HuH-7.5 (cell line): Measurements from ENCODE around the gene XXYLT1.
"Not testable (repeated sequence)": the region's sequence is repeated elsewhere in the genome, so short reads cannot be mapped to it uniquely, and the experiment has no call there.

ENCODE experiments used
- DNase-seq: peaks from one replicate; pipeline ENCODE4 v3.0.0; 2011; ENCODE audit warnings: low spot score

The XXYLT1 gene

DNA sequence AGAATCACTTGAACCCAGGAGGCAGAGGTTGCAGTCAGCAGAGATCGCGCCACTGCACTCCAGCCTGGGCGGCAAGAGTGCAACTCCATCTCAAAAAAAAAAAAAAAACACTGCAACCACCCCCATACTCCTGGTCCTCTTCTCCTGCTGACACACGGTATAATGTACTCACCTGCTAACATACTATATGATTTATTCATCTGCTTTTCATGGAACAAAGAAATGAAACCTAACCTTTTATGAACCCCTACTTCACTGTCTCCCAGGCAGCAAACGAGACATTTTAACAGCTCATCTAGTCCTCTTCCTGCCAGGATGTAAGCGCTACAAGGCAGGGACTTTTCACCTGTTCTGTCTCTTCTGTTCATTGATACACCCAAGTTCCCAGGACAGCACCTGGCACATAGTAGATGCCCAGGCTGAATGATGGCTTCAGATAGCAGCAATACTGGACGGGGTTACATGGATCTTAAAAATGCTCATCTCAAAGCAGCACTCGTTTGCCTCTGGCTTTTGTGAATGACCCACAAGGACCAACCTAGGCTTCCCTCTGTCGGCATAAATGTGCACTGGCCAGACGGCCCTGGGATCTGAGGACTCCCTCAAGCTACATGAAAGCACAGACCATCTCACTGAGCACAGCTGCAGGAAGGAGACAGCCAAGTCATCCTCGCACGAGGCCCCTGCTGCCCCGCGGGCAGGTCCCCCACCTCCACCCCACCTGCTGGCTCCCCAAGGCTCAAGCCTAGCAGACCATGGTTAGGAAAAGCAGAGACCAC, 20.3 kb downstream of the XXYLT1 start:
- DNase-seq, result no peak

DNA sequence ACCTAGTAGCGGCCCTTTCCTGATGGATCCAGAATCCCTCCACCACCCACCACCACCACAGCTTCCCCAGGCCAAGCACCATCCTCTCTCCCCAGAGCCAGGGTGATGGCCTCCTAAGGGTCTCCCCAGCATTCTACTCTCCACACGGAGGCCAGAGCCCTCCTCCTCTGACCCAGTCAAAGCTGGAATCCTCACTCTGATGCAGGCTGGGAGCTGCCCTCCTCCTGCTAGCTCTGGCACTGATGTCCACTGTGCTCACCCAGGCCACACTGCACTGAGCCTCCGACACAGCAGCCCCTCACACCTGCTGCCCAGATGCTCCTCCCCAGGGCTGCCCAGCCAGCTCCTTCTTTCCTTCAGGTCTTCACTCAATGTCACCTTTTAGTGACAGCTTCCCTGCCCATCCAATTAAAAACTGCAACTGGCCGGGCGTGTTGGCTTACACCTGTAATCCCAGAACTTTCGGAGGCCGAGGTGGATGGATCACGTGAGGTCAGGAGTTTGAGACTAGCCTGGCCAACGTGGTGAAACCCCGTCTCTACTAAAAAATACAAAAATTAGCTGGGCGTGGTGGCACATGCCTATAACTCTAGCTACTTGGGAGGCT, 21.0 kb downstream of the XXYLT1 start:
- no peak for DNase-seq

DNA sequence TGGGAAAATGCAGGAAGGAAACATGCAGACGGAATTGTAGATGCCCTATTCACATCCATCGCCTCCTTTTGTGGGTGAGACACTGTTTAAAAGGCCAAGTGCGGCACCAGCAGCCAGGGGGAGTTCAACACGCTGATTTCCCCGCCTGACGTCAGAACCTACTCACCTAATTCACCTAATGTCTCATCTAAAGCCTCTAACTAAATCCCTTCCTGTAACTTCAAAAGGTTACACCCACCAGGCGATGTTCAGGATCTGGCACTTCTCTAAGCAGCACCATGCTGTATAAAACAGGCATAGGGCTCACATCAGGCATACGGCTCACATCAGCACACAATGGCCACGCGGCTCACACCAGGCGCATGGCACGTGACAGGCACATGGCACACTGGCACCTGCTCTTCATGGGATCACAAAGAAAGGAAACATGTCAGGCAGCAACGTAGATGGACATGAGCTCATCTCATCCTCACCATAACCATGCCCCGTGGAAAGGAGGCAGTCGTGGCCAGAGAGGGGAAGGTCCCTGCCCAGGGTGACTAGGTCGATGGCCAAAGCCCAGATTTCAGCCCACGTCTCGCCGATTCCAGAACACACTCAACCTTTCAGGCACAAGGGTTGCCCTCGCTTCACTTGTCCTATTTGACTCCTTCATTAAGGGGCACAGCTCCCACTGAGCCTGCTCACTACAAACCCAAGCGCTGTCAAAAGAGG, 21.7 kb downstream of the XXYLT1 start:
- no peak for DNase-seq

DNA sequence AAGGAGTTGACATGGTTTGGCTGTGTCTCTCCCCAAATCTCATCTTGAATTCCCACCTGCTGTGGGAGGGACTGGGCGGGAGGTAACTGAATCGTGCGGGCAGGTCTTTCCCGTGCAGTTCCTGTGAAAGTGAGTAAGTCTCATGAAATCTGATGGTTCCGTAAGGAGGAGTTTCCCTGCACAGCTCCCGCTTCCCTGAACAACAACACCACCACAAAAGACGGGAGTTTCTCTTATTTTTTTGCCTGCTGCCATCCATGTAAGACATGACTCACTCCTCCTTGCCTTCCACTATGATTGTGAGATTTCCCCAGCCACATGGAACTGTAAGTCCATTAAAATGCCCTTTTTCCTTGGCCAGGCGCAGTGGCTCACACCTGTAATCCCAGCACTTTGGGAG, 22.7 kb downstream of the XXYLT1 start:
- DNase-seq, result no peak

DNA sequence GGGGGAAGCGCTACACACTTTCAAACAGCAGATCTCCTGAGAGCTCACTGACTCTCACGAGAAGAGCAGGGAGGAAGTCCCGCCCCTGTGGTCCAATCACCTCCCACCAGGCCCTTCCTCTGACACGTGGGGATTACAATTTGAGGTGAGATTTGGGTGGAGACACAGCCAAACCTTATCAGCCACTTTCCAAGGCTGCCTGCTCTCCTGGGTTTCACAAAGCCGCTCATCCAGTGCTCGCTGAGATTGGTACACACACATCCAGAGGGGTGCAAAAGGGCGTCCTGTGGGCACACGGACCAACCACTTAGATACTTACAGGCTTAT, 23.1 kb downstream of the XXYLT1 start:
- no peak for DNase-seq

DNA sequence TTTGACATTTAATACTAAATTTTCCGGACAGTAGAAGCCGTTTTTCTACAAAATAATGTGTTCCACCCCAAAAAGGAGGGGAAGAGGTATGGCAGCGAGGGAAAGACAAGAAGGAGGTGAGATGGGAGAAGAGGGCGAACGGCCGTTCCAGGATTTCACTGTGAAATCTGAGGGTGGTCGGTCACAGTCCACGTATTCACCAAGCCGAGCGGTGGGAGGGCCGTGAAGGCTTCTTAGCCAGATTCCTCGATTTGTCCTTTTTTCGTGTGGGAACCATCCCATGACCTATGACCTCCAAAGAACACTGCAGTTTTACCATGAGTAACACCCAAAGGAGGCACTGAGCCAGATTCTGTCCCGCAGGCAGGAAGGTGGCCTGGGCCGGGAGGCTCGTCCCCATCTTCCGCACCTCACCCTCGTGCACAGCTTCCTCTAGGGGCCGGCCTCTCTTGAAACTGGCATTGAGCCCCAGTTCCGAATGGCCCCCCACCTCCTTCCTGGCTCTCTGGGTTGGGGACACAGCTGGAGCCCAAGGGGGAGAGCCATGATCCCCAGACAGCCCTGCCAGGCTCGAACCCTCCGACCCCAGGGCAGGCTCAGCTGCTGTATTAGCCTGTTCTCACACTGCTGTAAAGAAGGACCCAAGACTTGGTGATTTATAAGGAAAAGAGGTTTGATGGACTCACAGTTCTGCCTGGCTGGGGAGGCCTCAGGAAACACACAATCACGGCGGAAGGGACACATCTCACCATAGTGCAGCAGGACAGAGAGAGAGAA, 23.7 kb downstream of the XXYLT1 start:
- no peak for DNase-seq

DNA sequence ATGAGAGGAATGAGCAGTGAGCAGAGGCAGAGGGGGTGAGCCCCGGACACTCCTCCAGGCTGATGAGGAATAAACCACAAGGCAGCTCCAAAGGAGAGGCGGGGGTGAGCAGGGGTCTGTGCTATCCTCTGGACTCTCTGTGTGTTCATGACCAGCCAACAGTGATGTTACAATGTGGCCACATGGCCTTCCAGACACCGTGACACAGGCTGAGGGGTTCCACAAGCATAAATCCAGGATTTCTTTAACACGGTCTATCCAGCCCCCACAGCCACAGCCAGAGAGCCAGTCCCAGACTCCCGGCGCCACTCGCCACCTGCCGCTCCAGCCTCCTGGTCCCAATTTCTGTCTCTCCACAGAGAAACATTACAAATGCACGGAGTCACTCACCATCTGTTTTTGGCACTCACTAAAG, 24.4 kb downstream of the XXYLT1 start:
- DNase-seq, result no peak

DNA sequence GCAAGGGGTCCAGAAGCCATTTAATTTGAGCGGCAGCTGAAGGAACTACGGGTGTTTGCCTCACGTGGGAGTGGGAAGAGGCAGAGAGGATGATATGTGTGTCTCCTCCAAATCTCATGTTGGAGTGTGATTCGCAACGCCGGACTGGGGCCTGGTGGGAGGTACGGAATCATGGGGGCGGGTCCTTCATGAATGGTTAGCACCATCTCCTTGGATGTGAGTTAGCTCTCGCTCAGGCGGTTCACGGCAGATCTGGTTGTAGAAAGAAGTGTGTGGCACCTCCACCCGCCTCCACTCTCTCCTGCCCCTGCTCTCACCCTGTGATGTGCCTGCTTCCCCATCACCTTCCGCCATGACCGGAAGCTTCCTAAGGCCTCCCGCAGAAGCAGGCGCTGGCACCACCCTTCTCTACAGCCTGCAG, 25.4 kb downstream of the XXYLT1 start:
- DNase-seq, result no peak

DNA sequence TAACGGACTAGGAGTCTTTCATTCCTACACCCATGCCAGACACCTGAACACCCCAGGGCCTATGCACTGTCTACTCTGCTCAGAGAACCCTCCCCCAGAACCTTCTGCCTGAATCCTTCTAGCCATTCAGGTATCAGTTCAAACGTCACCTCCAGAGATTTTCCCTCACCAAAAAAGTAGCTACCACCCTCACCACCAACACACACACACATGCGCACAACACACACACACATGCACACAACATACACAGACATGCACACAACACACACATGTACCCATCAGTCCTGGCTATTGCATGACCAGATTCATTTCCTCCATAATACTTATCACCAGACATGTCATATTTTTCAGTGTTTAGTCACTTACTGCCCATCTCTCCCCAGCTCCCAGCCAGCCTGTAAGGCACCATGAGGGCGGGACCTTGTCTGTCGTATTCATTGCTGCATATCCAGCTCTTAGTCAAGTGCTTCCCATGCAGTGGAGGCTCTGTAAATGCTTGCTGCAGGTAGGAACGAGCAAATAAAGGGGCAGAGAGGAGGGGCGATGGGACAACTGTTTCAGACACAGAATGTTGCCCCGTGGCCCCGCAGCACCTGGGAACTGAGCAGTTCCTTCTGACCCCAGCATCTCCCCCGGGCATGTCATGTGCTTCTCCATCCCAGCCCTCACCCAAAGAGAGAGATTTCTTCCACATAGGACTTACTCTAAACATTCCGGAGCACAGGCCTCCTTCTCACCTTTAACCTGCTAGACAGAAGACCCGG, 29.2 kb downstream of the XXYLT1 start:
- no peak for DNase-seq

DNA sequence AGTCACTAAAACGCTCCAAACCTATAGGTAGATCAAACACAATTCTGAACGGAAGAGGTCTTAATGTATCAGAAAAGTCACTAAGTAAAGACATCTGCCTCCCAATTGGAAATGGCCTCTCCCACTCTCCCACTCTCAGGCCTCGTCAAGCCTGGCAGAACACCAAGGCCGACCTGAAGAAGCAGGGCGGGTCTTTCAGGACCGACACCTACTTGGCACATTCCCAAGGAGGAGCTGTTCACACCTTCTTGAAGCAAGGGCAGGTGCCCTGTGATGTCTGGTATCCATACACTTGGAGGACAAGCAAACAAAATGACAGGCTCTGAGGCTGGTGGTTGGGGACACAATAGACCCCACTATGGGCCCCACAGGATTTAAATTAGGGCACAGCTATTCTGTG, 30.0 kb downstream of the XXYLT1 start:
- DNase-seq, result no peak

DNA sequence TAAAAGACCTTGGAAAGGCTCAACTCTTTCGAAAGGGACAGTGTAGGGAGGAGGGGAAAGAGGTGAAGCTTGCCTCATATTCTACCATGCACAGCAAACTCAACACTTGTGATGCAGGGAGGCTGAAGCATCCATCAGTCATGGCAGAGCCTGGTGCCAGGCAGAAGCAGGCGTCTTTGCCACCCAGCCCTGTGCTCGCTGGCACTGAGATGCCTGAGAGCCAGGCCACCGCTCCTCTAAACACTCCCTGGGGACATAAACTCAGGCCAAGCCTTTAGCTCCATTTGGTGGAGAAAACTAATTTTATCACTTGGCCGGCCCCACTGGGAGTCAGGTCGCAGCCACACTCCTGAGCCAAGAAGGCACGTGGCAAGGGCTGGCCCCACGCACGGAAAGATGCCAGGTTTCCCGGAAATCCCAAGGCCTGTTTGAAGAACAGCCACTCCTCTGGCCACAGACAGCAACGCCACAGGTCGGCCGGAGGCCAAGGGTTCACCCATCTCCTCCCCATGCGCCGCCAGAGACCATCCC, 30.7 kb downstream of the XXYLT1 start:
- DNase-seq, result no peak

DNA sequence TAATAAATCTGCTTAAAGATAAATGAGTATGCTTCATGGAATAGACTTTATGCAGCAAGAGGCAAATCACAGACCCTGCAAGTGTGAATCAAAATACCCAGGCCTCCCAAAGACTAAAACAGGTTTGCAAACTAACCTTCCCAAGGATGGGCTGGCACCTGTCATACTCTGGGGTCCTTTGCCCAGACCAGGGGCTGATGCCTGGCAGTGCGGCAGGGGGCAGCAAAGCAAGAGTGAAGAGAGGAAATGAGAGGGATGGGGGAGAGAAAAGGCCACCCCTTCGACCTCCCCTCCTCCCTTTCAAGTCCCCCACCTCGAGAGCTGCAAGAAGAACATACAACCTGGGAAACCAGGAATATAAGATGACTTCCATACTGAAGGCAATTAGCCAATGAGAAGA, 31.8 kb downstream of the XXYLT1 start:
- DNase-seq, result no peak

DNA sequence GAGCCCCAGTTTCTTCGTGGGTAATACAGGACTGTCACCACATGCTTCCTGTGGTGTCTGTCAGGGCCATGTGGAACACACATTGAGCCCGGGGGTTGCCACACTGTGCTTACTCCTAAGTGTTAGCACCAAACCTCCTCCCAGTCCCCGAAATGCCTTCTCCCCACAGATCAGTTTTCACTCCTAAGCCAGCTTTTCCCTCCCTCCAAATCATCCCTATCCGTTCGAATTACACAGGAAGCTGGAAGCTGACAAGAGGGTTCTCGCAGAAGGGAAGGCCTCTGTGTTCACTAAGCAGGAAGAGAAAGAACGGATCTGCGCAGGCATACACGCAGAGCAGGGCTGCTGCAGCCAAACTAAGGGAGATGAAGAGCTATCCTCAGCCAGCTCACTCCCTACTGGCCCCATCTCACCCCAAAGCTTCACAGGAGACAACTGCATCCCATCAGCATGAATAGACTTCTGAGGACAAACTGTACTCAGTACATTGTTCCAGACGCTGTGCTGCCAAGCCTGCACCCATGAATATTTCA, 32.3 kb downstream of the XXYLT1 start:
- no peak for DNase-seq

DNA sequence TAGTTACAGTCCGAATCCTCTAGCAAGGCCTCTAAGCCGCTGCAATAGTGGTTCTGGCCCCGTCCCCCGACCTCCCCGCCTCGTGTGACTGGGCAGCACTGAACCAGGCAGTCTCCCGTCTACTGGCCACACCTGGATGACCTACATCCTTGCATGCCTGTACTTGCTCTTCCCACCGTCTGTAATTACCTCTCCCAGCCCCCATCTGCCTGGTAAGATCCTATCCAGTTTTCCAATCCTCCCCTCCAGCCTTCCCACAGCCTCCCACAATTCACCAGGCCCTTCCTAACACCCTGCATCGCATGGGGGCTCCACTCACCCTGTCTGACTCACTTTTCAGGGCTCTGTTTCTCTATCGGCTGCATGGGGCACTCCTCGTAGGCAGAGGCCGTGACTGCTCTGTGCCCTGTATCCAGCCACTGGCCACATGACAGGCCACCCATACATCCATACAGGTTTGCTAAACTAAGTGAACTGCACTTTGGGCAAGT, 32.8 kb downstream of the XXYLT1 start:
- DNase-seq, result no peak

DNA sequence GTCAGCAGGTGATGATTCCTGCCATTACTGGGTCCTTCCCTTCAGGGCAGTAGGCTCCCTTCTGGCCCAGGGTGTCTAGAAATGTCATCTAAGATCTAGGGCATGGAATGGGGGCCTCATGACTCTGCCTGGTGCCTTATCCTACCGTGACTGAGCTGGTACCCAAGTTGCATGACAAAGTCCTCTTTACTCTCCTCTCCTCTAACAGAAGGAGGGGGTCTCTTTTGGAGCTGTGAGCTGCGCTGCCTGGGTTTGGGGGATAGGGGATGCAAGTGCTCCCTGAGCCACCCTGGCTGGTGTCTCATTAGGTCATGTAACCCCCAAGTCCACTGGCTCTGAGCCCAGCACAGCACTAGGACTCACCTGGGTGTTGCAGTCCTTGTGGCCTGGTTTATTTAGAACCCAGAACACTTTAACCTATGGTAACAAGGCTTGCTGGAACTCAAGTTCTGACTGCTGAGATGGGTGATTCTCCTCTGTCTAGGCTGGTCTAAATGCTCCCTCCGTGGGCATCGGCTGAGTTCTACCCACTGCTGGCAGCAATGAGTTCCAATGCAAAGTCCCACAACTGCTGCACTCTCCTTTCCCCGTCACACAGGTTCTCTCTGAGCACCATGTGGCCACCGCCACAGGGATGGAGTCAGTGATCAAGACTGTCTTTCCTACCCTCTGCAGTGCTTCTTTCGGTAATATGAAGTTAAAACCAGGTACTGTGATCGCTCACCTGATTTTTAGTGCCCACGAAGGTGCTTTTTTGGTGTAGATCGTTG, 34.0 kb downstream of the XXYLT1 start:
- no peak for DNase-seq

DNA sequence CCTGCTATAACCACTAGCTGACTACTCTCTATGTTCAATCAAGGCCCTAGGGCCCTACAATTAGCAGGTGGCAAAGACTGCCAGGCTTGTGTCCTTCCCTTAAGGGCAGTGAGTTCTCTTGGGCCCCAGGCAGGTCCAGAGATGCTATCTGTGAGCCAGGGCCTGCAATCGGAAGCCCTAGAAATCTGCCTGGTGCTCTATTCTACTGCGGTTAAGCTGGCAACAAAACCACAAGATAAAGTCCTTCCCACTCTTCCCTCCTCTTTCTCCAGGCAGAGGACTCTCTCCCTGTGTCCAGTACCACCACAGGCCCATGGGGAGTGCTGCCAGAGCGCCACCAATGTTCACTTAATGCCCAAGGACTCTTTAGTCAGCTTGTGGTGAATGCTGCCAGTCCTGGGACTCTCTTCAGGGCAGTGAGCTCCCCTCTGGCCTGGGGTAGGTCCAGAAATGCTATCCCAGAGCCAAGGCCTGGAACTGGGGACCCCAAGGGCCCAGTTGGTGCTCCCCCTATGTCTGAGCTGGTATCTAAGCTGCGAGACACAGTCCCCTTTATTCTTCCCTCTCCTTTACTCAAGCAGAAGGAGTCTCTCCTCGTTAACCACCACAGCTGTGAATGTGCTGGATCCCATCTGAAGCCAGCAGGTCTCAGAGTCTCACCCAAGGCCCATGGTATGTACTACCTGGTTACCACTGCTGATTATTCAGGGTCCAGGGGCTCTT, 34.7 kb downstream of the XXYLT1 start:
- DNase-seq, result no peak

DNA sequence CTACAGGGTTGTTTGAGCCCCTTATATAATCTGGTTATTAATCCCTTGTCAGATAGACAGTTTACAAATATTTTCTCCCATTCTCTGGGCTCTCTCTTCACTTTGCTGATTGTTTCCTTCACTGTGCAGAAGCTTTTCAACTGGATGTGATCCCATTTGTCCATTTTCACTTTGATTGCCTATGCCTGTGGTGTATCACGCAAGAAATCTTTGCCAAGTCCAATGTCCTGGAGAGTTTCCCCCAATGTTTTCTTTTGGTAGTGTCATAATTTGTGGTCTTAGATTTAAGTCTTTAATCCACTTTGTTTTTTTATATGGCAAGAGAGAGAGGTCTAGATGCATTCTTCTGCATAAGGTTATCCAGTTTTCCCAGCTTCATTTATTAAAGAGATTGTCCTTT, 40.7 kb downstream of the XXYLT1 start:
- DNase-seq, result no peak

DNA sequence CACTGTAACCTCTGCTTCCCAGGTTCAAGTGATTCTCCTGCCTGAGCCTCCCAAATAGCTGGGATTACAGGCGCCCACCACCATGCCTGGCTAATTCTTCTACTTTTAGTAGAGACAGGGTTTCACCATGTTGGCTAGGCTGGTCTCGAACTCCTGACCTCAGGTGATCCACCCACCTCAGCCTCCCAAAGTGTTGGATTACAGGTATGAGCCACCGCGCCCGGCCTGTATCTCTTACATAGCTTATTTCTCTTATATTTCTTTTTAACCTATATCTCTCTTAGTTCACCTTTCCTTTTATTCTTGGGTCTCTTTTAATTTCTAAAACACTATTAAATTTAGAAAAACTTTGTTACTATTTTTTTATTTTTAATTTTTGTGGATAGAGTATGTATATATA, 42.1 kb downstream of the XXYLT1 start:
- DNase-seq, result not testable (repeated sequence)

DNA sequence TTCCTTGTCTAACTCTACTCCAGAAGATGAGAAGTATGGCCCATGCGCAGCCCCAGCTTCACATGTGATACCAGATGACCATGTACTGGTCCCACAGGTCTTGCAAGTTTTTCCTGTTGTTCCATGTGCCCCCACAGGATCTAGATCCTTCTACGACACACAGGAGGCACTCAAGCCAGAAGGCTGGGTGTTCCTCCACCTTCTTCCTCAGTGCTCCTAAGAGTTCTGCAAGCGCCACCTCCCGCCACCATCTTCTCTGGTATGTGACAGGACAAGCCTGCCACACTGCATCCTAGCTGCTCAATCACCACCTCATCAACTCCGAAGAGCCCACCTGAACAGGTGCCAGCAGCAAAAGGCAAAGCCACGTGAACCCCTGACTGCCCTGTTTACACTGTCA, 43.1 kb downstream of the XXYLT1 start:
- DNase-seq, result no peak
